SK-N-MC (cell line): ENCODE measurements around the gene GAL3ST1.

Experiments used
- EZH2 ChIP-seq: fragments of 200-600 bp; sonication (generic); IDR thresholded peaks from one replicate; pipeline ENCODE4 v1.6.1; 2017; ENCODE audit warnings: antibody characterized with exemption
- FOXP2 ChIP-seq: optimal IDR thresholded peaks from 2 replicates; pipeline ENCODE3; 2011; ENCODE audit warnings: mild to moderate bottlenecking, moderate library complexity; ENCODE audit not compliant: insufficient read depth; ENCODE audit errors: extremely low read length, control extremely low read depth
- POLR2AphosphoS5 ChIP-seq: IDR thresholded peaks from 2 replicates; pipeline ENCODE4 v1.6.1; 2012; ENCODE audit warnings: mild to moderate bottlenecking, low read depth, low read length, borderline replicate concordance

- TF ChIP-seq EZH2: no peak
- no peak for TF ChIP-seq POLR2AphosphoS5
- no peak for TF ChIP-seq FOXP2
These were observed 10.0 kb upstream of the GAL3ST1 start for GRCh38 chr22:30584441-30584840.
